Measurements from ENCODE around the gene CDKN1A.

CDKN1A gene

GRCh38 chr6:36656441-36656840 is 22.1 kb upstream of the CDKN1A start:
- no peak for DNase-seq

- no peak for DNase-seq
These were observed 21.2 kb upstream of the CDKN1A start for GRCh38 chr6:36657271-36657670.

- no peak for DNase-seq
These were observed 20.5 kb upstream of the CDKN1A start for GRCh38 chr6:36657942-36658544.

GRCh38 chr6:36659271-36659670 is 19.2 kb upstream of the CDKN1A start:
- no peak for DNase-seq

- DNase-seq = no peak
These were observed 17.6 kb upstream of the CDKN1A start for GRCh38 chr6:36660771-36661471.

GRCh38 chr6:36662380-36662779 is 16.1 kb upstream of the CDKN1A start:
- no peak for DNase-seq

- DNase-seq = no peak
These were observed 15.7 kb upstream of the CDKN1A start for GRCh38 chr6:36662827-36663256.

- no peak for DNase-seq
These were observed 14.7 kb upstream of the CDKN1A start for GRCh38 chr6:36663504-36664446.

GRCh38 chr6:36665180-36665579 is 13.3 kb upstream of the CDKN1A start:
- no peak for DNase-seq

- DNase-seq = no peak
These were observed 12.2 kb upstream of the CDKN1A start for GRCh38 chr6:36666287-36666686.

GRCh38 chr6:36666826-36667591 is 11.5 kb upstream of the CDKN1A start:
- DNase-seq = no peak

- no peak for DNase-seq
These were observed 9.9 kb upstream of the CDKN1A start for GRCh38 chr6:36668591-36668990.

- DNase-seq = no peak
These were observed 9.5 kb upstream of the CDKN1A start for GRCh38 chr6:36669002-36669401.

GRCh38 chr6:36670271-36670670 is 8.2 kb upstream of the CDKN1A start:
- no peak for DNase-seq

GRCh38 chr6:36671687-36672375 is 6.7 kb upstream of the CDKN1A start:
- DNase-seq = no peak

GRCh38 chr6:36673882-36674281 is 4.6 kb upstream of the CDKN1A start:
- DNase-seq = no peak

- DNase-seq = no peak
These were observed 3.6 kb upstream of the CDKN1A start for GRCh38 chr6:36674942-36675341.

GRCh38 chr6:36676141-36677058 is 2.1 kb upstream of the CDKN1A start:
- no peak for DNase-seq

- DNase-seq = no peak
These were observed 1.3 kb upstream of the CDKN1A start for GRCh38 chr6:36677059-36677749.

GRCh38 chr6:36677753-36678487 is 594 bp upstream of the CDKN1A start:
- no peak for DNase-seq
